ENCODE data around the gene CCNL2. TPM values are rescaled to one million over a fixed set of nuclear protein-coding genes. Genes with fewer than 3 reads are reported as not detected.

Gene CCNL2
- total and polyA plus RNA-seq, 2 of the 13 experiments (the other 11 are each of a cell fraction or from before 2014, with no cell fraction given) = 105 to 340 TPM

- no peak for ATAC-seq
- POLR2A ChIA-PET = interaction anchor here (0.6 to 3.2 kb wide), 21 partner anchors 13 to 198 kb away, joined by 3 to 35 read pairs (median 6); partner anchors contain the start of genes CCNL2, DVL1, MRPL20 and MXRA8
- H4K20me1 ChIP-seq (ENCODE audit: insufficient read depth, low read length) = no peaks in the 10 kb centered on the region
- peaks cover 37% of the 10 kb centered on the region for H3K4me1 ChIP-seq (ENCODE audit: insufficient read depth, low read length)
- H3K36me3 ChIP-seq (replicated peaks in 1 of 2; ENCODE audit: control insufficient read depth in 1 of 2, insufficient read depth in 2 of 2, low read length in 2 of 2) = peaks cover 0 to 3% of the 10 kb centered on the region in 2 experiments; a peak in 1 of 5 replicates
- in situ Hi-C loops (cut with HindIII; ENCODE audit: extremely low pct_ligation_motif_present, low pct_unique_long_range_greater_than_20kb) = no loop called here
- H3K27ac ChIP-seq (ENCODE audit: extremely low read length, insufficient read depth, low read length) = peak overlapping the region; percentile 79
- peaks cover 19% of the 10 kb centered on the region for H3K79me2 ChIP-seq (ENCODE audit: insufficient read depth, low read length)
- CTCF ChIA-PET (ENCODE audit: low intra/inter-chr PET ratio, low total read pairs) = no interaction called here
- FAIRE-seq = no peak
- H3K4me2 ChIP-seq (ENCODE audit: low read depth, low read length) = peak overlapping the region; percentile 91
- no peaks in the 10 kb centered on the region; a peak in 1 of 5 replicates for H3K27me3 ChIP-seq (ENCODE audit: control insufficient read depth in 1 of 2, insufficient read depth in 2 of 2, low read length in 2 of 2)
- H3K9ac ChIP-seq (ENCODE audit: insufficient read depth, low read depth, low read length) = peak overlapping the region; percentile 98
- DNase-seq (ENCODE audit: low spot score) = no peak
- 0% methylated on average over 12 of the region's 24 CpGs for WGBS (ENCODE audit: low lambda C conversion rate)
- no peaks in the 10 kb centered on the region for H3K9me3 ChIP-seq (ENCODE audit: low read length)
- no peak overlapping the region for H2AFZ ChIP-seq (ENCODE audit: low read length)
- H3K4me3 ChIP-seq (replicated peaks in 1 of 3; ENCODE audit: insufficient read depth in 1 of 3, low read depth in 2 of 3, low read length in 3 of 3) = peak overlapping the region; percentile 75 to 99 (median 90)
- BruUV-seq (replicated peaks) = no TSS peak
- intact Hi-C loops (cut with micrococcal nuclease; ENCODE audit: unreplicated experiment) = no loop called here
- no peak for TF ChIP-seq SUZ12 (IDR thresholded peaks at IDR 0.05; ENCODE audit: low read depth, low read length)
- no peak for TF ChIP-seq NFIC (IDR thresholded peaks at IDR 0.05; ENCODE audit: low read length)
- no peak for TF ChIP-seq IKZF5 (CRISPR knock-in tag; IDR thresholded peaks at IDR 0.05)
- no peak for TF ChIP-seq TCF12 (IDR thresholded peaks at IDR 0.05)
- peak; percentile 4; the same call in 1 of the 2 replicates for TF ChIP-seq TCF12 (CRISPR knock-in tag; IDR thresholded peaks at IDR 0.05)
- TF ChIP-seq MLXIP (CRISPR knock-in tag; IDR thresholded peaks at IDR 0.05; ENCODE audit: borderline replicate concordance) = no peak
- no peak for TF ChIP-seq TOE1 (CRISPR knock-in tag; IDR thresholded peaks at IDR 0.05)
- no peak for TF ChIP-seq TCF7 (IDR thresholded peaks at IDR 0.05; ENCODE audit: low read depth)
- no peak for TF ChIP-seq TGIF2 (CRISPR knock-in tag; IDR thresholded peaks at IDR 0.05)
- TF ChIP-seq ZNF530 (CRISPR knock-in tag; IDR thresholded peaks at IDR 0.05; ENCODE audit: low read depth) = no peak
- no peak for TF ChIP-seq MXD3 (CRISPR knock-in tag; IDR thresholded peaks at IDR 0.05)
- TF ChIP-seq KLF11 (CRISPR knock-in tag; IDR thresholded peaks at IDR 0.05) = no peak
- no peak for TF ChIP-seq JDP2 (CRISPR knock-in tag; IDR thresholded peaks at IDR 0.05; ENCODE audit: borderline replicate concordance)
- TF ChIP-seq TMF1 (CRISPR knock-in tag; IDR thresholded peaks at IDR 0.05; ENCODE audit: low read depth) = no peak
- TF ChIP-seq TFAP4 (IDR thresholded peaks at IDR 0.05; ENCODE audit: borderline replicate concordance, low read depth) = 0 out of 2 replicates have a peak, but pooled peaks have one; percentile 10
- no peak for TF ChIP-seq SIX1 (CRISPR knock-in tag; IDR thresholded peaks at IDR 0.05; ENCODE audit: borderline replicate concordance)
- TF ChIP-seq ZNF558 (CRISPR knock-in tag; IDR thresholded peaks at IDR 0.05; ENCODE audit: borderline replicate concordance) = no peak
- no peak for TF ChIP-seq THAP11 (CRISPR knock-in tag; IDR thresholded peaks at IDR 0.05)
- TF ChIP-seq ZNF121 (CRISPR knock-in tag; IDR thresholded peaks at IDR 0.05) = no peak
- no peak for TF ChIP-seq RNF2 (conservative IDR thresholded peaks at IDR 0.05; ENCODE audit: low read depth)
- TF ChIP-seq ZNF543 (CRISPR knock-in tag; IDR thresholded peaks at IDR 0.05) = no peak
- 0 out of 2 replicates have a peak, but pooled peaks have one; percentile 22 for TF ChIP-seq CREB3 (CRISPR knock-in tag; IDR thresholded peaks at IDR 0.05)
These were observed 24.6 kb downstream of the CCNL2 start for GRCh38 chr1:1374589-1374928.
